HG02973 (cell line): ENCODE data around the gene INAVA.

Experiments
- ATAC-seq: cut with Tn5 transposase; IDR thresholded peaks from one replicate; pipeline ENCODE4 v1.9.1; 2021; ENCODE audit warnings: moderate library complexity; ENCODE audit not compliant: unreplicated experiment

INAVA gene

GRCh38 chr1:200874694-200875093, 20.0 kb upstream of the INAVA start:
- no peak for ATAC-seq

GRCh38 chr1:200875416-200875815, 19.3 kb upstream of the INAVA start:
- ATAC-seq, result no peak

- no peak for ATAC-seq
These were observed 17.7 kb upstream of the INAVA start for GRCh38 chr1:200877010-200877409.

GRCh38 chr1:200877839-200878551, 16.7 kb upstream of the INAVA start:
- ATAC-seq, result peak; percentile 49

- ATAC-seq, result no peak
These were observed 14.5 kb upstream of the INAVA start for GRCh38 chr1:200880212-200880611.

GRCh38 chr1:200883118-200883517, 11.6 kb upstream of the INAVA start:
- ATAC-seq, result no peak

GRCh38 chr1:200885623-200886402, 8.9 kb upstream of the INAVA start:
- no peak for ATAC-seq

- no peak for ATAC-seq
These were observed 8.1 kb upstream of the INAVA start for GRCh38 chr1:200886594-200886993.

GRCh38 chr1:200887036-200887435, 7.7 kb upstream of the INAVA start:
- ATAC-seq, result no peak

- no peak for ATAC-seq
These were observed 6.8 kb upstream of the INAVA start for GRCh38 chr1:200887772-200888348.

GRCh38 chr1:200888349-200888838, 6.3 kb upstream of the INAVA start:
- peak; percentile 90 for ATAC-seq

GRCh38 chr1:200889571-200889970, 5.1 kb upstream of the INAVA start:
- no peak for ATAC-seq

GRCh38 chr1:200890027-200890426, 4.7 kb upstream of the INAVA start:
- no peak for ATAC-seq

- ATAC-seq, result no peak
These were observed 3.6 kb upstream of the INAVA start for GRCh38 chr1:200890818-200891773.

- ATAC-seq, result no peak
These were observed 2.9 kb upstream of the INAVA start for GRCh38 chr1:200891774-200892157.

GRCh38 chr1:200892546-200892945, 2.2 kb upstream of the INAVA start:
- ATAC-seq, result no peak

- no peak for ATAC-seq
These were observed 1.7 kb upstream of the INAVA start for GRCh38 chr1:200892958-200893357.

- no peak for ATAC-seq
These were observed 1.2 kb upstream of the INAVA start for GRCh38 chr1:200893411-200893901.

GRCh38 chr1:200895443-200895789, 716 bp downstream of the INAVA start:
- no peak for ATAC-seq

GRCh38 chr1:200895801-200896530, 1.3 kb downstream of the INAVA start:
- peak; percentile 34 for ATAC-seq
